ENCODE results near the gene PKP2.
A peak's percentile ranks its signal among the peaks of the same experiment; 100 is the strongest.

PKP2 gene

DNA sequence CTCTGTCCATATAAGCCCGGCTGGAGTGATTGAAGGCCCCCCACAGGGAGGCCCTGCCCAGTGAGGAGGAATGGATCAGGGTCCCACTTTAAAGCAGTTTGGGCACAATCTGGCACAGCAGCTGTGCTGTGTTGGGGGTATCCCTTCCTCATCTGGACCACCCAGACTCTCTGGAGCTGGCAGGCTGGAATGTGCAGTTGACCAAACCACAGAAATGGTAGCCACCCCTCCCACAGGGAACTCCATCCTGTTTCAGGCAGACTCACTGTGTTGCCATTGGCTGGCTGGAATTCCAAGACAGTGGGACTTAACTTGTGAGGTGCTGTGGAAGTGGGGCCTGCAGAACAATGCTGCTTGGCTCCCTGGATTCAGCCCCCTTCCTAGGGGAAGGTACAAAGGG, 87.4 kb downstream of the PKP2 start:
- no peak for DNase-seq
- no peak for ATAC-seq

DNA sequence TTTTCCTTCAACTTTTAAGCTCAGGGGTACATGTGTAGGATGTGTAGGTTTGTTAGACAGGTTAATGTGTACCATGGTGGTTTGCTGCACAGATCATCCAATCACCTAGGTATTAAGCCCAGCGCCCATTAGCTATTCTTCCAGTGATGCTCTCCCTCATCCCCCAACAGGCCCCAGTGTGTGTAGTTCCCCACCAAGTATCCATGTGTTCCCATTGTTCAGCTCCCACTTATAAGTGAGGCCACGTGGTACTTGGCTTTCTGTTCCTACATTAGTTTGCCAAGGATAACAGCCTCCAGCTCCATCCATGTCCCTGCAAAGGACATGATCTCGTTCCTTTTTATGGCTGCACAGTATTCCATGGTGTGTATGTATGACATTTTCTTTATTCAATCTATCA, 92.3 kb downstream of the PKP2 start:
- ATAC-seq = no peak
- no peak for DNase-seq

DNA sequence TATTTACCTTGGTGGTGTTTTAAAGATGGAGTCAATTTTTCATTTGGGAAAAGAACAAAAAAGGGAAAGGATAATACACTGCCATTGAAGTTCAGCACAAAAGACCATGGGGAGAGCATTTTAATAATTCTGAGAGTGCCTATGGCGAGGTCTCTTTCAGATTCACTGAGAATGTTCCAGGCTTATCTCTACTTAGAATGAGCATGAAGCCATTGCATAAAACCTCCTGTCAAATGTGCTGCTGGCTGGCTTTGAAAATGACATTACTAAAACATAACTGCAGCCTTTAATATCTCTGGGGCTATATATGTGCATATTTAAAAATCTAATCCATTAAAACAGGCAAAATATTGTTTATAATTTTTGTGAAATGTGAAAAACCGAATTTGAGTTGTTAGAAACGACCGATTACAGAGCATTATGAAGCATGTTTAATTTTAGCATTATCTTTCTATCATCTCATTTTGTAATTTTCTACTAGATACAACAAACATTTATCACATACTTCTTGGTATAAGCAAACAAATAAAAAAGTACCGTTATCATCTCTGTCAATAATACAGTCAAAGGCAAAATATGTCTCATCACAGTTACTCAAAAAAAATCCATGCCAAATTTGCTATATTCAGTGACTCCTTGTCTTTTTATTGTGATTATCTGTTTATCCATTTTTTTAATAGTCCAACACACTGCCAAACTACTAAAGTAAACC, 95.2 kb downstream of the PKP2 start:
- no peak for DNase-seq
- ATAC-seq = no peak

DNA sequence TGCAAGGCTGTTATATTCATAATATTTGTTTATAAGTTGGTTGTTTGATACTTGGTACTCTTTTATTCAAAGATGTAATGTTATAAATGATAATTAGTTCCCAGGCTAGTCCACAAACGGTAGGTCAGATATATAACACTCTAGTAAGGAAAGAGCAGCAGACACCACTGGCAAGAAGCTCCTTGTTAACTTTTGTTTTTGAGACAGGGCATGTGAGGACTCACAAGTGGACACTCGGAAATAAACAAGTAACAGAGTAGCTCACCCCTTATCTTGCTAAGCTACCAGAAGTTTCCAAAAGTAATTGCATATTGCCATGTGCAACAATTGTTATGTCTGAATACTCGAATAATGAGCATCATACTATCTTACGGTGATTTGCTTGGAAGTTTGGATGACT, 102.3 kb downstream of the PKP2 start:
- ATAC-seq (no peak), DNase-seq (no peak)

DNA sequence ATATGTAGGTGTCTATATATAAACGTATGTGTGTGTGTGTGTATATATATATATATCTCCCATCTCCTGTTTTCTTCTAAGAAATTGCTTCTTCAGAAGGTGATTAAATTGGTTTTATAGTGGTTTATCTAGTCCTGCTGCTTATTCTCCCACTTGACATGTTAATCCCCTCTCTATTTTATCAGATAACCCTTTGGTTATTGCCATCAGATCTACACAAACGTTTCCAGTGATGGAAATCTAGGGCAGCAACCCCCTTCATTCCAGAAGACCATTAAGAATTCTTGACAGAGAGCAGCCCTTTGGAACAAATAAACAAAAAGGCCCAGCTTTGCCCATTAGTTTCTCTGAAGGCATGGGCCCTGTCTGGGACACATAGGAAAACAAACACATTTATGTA, 106.7 kb downstream of the PKP2 start:
- DNase-seq (no peak), ATAC-seq (no peak)

DNA sequence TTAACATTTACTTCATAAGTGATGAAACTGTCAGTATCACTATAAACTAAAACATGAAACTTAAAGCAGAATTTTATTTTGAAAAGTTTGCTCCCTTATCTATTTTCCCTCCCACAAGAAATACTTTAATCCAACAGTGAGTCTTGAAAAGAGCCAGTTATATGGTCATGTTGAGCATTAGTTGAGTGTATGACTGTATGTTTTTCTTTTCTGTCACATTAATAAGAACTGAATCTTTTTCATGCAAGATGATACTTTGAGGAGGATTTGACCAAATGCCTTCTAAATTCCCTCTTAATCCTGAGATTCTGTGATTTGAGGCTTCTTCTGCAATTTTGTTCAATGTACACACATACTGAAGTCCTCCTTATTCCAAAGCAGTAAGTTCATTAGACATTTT, 107.1 kb downstream of the PKP2 start:
- DNase-seq = no peak
- no peak for ATAC-seq

DNA sequence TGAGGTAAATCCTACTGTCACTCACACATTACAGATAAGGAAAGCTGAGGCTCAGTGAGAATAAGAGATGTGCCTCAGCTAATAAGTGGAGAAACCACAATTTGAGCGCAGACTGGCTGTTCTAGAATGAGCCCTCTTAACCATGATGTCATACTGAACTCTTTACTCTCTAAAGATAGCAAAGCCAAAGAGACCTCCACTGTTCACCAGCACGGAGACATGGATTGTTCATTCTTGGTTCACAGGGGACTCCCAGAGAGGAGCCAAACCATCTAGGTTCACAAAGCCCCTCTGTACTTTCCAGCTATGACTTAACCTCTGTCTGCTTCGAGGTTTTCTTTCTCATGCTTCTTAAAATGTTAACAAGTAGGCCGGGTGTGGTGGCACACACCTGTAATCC, 108.2 kb downstream of the PKP2 start:
- DNase-seq = no peak
- ATAC-seq = no peak

DNA sequence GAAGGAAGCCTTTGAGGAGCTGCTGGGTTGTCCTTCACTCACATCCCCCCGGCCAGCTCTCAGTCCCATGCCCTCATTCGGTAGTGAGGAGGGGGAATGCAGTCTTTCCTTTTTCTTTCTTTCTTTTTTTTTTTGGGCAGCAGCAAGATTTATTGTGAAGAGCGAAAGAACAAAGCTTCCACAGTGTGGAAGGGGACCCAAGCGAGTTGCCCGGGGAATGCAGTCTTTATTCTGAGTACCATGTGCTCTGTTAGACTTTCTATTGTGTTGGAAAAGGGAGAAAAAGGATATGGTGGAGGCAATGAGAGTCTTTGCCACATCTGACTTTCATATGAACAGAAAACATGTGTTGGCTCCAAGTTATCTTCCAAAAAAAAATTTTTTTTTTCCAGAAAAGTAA, 111.0 kb downstream of the PKP2 start:
- DNase-seq (no peak), ATAC-seq (no peak)

DNA sequence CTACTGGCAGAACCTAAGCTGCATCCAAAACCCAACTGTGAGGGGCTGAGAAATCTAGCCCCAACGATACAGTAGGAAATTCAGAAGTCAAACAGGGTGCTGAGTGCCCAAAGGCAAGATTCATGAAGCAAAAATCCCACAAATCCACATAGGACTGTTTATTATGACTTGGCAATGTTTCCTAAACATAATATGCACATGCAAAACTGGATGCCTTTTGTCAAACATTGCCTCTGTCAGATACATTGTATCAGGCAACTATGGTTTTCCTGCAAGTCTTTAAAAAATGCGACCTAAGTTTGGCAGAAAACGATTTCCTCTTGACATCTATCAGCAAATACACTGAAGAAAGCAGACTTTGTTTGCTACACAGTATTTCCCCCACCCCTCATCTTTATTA, 113.5 kb downstream of the PKP2 start:
- no peak for DNase-seq
- no peak for ATAC-seq

DNA sequence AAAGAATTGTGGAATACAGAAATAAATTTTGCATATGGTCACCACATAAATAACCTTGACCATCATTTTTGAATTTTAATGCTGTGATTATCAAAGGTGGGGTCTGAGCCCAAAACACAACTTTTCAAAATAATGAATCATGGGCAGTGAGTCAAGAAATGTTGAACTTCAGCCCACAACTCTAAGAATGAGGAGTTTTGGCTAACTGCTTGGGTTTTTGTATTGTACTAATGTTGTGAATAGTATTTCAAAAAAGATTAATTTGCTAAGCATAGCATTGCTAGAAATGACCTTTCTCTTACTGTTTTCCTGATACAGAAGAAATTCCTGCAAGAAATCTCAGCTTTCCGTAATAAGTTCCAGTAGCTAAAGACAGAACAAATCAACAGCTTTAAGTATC, 116.5 kb downstream of the PKP2 start:
- DNase-seq = no peak
- no peak for ATAC-seq

DNA sequence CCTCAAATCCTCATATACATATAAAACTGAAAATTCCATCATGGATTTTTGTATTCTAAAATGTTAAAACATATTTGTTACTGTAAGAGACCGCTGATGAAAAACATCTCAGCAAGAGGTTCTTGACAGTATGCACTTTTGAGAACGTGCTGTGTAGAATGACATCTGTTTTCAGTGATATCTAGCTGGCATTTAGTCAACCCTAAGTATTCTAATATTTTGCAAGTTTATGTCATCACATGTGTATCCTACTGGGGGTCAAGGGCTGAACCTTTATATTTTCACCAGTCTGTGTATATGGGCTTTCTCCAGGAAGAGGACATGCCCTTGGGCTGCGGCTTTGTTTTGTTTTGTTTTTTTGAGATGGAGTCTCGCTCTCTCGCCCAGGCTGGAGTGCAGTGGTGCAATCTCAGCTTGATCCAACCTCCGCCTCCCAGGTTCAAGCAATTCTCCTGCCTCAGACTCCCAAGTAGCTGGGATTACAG, 118.8 kb downstream of the PKP2 start:
- no peak for DNase-seq
- ATAC-seq = no peak

DNA sequence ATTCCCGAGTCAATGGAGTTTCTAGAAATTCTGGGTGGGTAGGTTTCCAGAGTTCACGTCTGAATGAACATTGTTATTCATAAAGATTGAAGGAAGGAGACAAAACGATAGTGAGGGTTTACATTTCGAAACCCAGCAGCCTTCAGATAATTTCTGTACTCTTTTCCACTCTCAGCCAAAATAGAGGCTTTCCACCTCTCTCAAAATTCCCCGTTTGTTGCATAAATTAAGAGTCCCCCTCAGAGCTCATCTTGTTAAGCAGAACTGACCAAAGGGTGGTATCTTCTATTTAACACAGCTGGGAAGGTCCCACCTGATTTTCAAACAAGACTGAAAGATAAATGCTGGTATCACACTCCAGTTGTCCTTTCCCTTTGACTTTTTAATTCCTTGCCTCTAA, 119.4 kb downstream of the PKP2 start:
- DNase-seq (no peak), ATAC-seq (no peak)

DNA sequence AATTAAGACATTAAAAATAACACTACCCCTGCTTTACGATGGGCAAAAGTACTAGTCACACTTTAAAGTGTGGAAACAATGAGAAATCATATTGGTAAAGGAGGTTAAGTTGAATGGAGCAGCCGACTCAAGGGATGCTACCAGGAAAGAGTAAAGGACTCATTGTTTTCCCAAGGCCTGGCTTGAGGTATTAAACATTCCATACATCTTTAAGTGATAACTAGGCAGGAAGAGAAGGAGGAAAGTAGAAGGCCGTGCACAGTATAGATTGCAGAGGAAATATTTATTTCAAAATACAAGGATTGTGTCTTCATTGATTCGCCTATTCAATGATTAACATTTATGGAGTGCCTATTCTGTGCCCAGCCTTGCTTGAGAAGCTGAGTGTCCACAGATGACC, 120.3 kb downstream of the PKP2 start:
- DNase-seq (no peak), ATAC-seq (no peak)

DNA sequence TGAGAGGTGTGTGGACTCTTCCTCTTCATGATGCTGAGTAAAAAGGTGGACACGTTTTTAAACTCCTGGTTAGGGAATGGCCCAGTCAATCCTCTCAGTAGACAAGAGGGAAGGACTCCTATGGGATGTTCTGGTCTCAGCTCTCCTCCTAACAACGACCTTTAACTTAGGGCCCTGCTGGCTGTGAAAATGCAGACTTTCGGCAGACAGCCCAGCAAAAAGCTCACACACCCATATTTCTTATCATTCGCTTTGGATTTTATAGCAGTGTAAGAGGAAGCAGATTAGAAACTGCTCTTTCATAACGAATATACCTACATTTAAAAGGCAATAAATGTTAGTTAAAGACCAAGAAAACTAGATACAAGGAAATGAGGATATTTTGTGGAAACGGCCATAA, 122.9 kb downstream of the PKP2 start:
- ATAC-seq = no peak
- DNase-seq = no peak

DNA sequence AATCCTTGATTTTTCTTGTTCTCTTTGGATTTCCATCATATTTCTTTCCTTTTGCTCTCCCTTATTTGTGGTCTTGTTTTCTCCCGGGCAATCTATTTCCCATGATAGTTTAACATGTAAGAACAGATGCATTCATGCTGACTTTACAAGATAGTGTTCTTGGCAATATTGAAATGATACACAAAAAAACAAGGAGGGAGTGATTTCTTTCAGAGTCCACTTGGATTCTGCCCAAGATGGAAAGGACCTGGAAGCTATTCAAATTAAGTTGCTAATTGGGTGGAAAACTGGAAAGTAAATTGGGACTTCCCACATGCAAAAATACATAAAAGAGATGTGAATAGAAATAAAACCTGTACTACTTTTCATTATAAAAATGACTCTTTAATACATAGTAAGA, 126.4 kb downstream of the PKP2 start:
- no peak for DNase-seq
- ATAC-seq = no peak

DNA sequence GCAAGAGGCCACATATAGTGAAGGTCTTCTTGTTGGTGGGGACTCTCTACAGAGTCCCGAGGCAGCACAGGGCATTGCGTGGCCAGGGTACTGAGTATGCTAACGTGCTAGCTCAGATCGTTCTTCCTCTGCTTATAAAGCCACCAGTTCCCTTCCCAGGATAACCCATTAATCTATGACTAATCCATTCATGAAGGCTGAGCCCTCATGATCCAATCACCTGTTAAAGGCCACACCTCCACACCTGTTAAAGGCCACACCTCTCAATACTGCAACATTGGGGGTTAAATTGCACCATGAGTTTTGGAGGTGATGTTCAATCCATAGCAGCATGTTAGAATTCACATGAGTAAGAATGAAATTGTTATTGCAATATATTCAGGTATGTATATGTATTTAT, 128.1 kb downstream of the PKP2 start:
- no peak for DNase-seq
- ATAC-seq = no peak

DNA sequence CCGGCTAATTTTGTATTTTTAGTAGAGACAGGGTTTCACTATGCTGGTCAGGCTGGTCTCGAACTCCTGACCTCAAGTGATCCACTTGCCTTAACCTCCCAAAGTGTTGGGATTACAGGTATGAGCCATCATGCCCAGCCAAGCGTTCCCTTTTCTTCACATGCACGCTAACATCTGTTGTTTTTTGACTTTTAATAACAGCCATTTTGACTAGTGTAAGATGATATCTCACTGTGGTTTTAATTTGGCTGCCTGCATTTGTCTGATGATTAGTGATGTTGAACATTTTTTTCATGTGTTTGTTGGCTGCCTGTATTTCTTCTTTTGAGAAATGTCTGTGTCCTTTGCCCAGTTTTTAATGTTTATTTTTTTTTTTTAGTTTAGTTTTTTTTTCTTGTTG, 130.7 kb downstream of the PKP2 start:
- ATAC-seq (no peak), DNase-seq (no peak)

DNA sequence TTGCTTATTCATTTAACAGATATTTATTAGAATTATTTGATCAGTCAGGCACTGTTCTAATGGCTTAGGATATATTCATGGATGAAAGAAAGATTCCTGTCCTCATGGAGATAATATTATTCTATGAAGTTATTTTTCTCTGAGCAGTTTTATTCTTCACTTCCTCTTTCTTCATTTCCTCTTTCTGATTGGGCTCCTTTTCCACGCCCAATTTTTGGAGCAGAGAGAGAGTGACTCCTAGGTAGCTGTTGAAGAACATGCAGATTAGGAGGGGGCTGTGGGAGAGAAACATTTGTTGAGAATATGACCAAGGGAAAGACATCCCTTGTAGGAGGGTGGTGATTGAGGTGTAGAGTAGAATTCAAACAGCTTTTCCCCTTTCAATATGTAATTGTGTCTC, 134.9 kb downstream of the PKP2 start:
- DNase-seq (no peak), ATAC-seq (no peak)

DNA sequence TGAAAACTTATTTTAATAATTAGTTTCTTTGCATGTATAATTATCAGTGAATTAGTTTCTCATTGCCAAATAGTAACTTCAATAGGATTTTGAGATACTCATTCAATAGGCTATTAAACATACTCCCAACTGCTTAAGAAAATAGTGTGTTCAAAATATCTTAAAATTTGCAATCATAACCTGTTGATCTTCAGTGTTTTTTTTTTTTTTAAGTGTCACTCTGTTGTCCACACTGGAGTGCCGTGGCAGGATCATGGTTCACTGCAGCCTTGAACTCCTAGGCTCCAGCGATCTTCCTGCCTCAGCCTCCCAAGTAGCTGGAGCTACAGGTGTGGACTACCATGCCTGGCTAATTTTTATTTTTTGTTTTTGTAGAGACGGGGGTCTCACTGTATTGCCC, 139.4 kb downstream of the PKP2 start:
- DNase-seq = no peak
- ATAC-seq = no peak

DNA sequence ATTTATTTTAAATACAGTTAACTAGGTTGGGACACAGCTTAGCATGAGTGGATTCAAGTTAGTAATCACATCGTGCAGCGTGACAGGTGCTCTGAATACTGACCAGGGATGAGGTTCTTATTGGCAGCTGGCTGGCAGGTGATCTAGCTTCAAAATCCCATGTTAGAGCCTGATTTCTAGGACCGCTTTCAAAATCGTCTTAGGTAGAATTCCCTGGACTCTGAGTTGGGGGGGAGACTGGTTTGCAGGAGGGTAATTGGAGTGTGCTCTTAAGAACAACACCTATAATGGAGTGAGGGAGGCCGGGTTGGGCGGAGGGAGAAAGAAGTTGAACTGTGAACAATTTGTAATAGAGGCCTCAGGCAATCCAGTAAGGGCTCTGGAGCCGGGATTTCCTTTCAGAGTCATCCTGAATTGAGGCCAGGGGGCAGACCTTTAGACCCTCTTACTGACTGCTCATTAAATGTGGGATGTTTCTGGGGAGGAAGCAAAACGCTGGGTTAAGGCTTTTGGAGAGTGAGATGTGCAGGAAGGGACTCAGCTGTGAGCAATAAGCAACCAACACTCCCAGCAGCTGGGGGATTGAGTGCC, 140.0 kb downstream of the PKP2 start:
- no peak for DNase-seq

DNA sequence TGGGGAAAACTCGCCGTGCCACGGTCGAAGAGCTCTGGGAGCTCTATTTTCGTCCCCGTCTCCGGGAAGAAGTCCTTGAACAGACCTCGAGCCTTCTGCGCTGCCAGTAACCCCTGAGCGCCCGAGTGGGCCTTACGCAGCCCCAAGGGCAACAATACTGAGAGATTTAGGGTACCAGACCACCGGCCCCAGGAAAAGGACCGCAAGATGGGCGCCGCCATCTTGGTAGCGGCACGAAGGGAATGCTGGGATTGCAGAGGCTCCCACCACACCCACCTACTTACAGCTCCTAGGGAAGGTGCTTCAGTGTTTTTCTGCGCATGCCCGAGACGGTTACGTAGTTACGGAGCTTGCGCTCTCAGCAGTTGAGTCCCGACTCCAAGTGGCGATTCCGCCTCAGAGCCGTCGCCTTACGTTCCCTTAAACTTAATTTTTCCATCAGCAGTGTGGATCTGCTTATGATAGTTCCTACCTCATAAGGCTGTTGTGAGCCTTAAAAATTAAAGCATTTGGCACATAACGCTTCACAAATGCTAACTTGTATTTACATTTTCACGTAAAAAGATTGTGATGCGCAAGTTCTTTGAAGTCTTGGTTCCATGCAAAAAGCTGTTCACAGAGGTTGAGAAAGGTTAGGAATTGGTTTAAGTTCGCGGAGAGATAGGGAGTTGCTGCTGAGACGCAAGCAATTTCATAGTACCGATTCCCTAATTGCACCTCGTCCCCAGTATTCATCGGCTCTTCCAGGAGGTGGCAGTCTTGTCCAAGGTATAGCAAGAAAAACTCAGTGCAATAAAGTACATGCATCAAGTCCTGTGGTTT, 140.7 kb downstream of the PKP2 start, which contains the start of gene YARS2:
Gene YARS2, minus strand, starts transcription at position 244 of the 822 bp plus-strand sequence. Its CDS starts 23 bp downstream, at position 221.
- DNase-seq (peak; percentile 89), ATAC-seq (peak; percentile 92)

More for the DNA sequence above, 140.0 kb downstream of the PKP2 start:
- ATAC-seq = no peak

DNA sequence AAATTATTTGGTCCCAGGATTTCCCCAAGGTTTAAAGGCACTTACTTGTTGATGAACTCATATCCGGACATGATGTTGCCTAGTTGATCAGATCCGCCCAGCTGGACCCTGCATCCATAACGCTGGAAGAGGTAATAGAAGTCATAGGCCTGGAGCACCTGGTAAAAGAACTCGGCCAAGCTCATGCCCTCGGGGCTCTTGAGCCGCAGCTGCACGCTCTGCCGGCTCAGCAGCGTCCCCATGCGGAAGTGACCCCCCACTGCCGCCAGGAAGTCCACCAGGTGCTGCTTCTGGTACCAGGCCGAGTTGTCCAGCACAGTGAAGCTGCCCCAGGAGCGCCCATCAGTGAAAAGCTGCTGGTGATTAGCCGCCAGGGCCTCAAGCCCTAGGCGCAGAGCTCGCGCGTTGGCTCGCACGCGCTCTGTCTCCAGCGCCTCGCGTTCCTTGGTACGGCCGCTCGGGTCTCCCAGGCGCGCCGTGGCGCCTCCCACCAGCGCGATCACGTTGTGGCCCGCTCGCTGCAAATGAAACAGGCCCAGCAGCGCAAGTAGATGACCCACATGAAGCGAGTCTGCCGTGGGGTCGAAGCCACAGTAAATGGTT, 141.4 kb downstream of the PKP2 start:
- DNase-seq (peak; percentile 81), ATAC-seq (peak; percentile 64)

DNA sequence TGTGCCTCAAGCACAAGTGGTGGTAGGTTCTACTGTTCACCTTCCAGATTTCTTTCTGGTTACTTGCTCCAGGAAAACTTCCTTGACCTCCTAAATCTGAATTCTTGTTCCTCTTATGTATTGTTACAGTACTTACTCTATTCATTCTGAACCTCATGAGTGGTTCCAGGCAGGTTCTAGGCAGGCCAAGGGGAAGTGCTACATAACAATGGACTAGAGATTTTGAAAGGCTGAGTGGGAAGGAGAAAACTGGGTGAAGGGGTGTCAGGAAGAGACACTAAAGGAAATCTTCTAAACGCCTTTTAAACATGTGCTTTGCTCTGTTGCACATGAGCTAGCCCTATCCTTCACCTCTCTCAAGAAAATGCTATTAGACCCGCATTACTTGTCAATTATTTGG, 142.5 kb downstream of the PKP2 start:
- no peak for ATAC-seq

More for the DNA sequence above, 142.5 kb downstream of the PKP2 start:
- no peak for DNase-seq
